ENCODE results near the gene PLEKHA7.

GRCh38 chr11:16900491-16900890 lies 113.7 kb downstream of the PLEKHA7 start:
- TF ChIP-seq NANOG (IDR thresholded peaks at IDR 0.05; ENCODE audit: insufficient read depth, low read depth, low read length, poor library complexity, severe bottlenecking) (no peak), CREB1 (IDR thresholded peaks at IDR 0.05) (no peak), USF2 (IDR thresholded peaks at IDR 0.05; ENCODE audit: low read length) (no peak)
